Cardiac muscle cell (in vitro differentiated cells and primary cell): ENCODE measurements around the gene R3HCC1L. TPM values are rescaled to one million over a fixed set of nuclear protein-coding genes. Genes with fewer than 3 reads are reported as not detected.

ENCODE experiments used
- DNase-seq, 2 donors: peaks; one replicate each; pipeline versions ENCODE4 v3.0.0 to v3.0.0-alpha.2; 2010 to 2017; ENCODE audit warnings: low read depth in 1 of 2, low spot score in 1 of 2
- H3K27ac ChIP-seq: fragments of 200-600 bp; sonication (generic); 2 replicates; pipeline ENCODE4 v1.5.1; 2016
- H3K27me3 ChIP-seq: fragments of 200-600 bp; sonication (generic); 2 replicates; pipeline ENCODE4 v1.6.0; 2016; ENCODE audit warnings: control low read depth
- H3K36me3 ChIP-seq: fragments of 200-600 bp; sonication (generic); 2 replicates; pipeline ENCODE4 v1.5.1; 2016; ENCODE audit warnings: control low read depth
- H3K4me1 ChIP-seq: fragments of 200-600 bp; sonication (generic); 2 replicates; pipeline ENCODE4 v1.8.1; 2017; ENCODE audit warnings: low read depth, mild to moderate bottlenecking, mixed run types
- H3K4me3 ChIP-seq: fragments of 200-600 bp; sonication (generic); 2 replicates; pipeline ENCODE4 v1.5.1; 2016; ENCODE audit warnings: mild to moderate bottlenecking
- H3K9me3 ChIP-seq: fragments of 200-600 bp; sonication (generic); 2 replicates; pipeline ENCODE4 v1.5.1; 2017; ENCODE audit warnings: low read depth, mild to moderate bottlenecking, control low read depth
- CTCF ChIP-seq: IDR thresholded peaks from 2 replicates; pipeline ENCODE4 v1.5.1; 2012; ENCODE audit warnings: low read depth, mild to moderate bottlenecking, low read length
- polyA plus RNA-seq: library from polyadenylated mRNA; unstranded; fragments of >200 nt; fragmentation: Nextera tagmentation; extraction: Ambion mirVana; gene quantifications from 2 replicates; pipeline ENCODE4 v1.2.1, GENCODE V29; 2016
- total RNA-seq: library from RNA; depleted of rRNA; stranded (reverse); fragments of >200 nt; gene quantifications from 2 replicates; pipeline ENCODE4 v1.2.3, GENCODE V29; 2016

R3HCC1L gene
- total and polyA plus RNA-seq, 2 experiments from 2014 or later: 15.8 to 16.9 TPM

DNA sequence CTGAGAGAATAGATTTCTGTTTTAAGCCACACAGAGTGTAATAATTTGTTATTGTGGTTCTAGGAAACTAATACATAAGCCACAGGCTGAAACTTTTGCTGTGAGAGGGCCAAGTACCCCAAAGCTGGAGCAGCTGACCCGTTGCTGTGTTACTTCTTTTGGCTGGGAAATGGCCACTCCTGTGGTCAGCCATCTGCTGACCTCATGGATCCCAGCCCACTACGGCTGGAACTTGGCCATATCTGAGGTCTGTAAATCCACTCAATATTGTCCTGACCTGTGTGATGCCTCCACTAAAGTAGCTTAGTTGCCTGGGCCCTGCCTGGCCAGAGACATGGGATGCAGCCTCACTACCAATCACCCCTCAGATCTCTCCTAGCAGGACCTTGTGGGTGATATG lies 151.0 kb downstream of the R3HCC1L start:
- Histone ChIP-seq H3K4me3 (no peak overlapping the region), H3K27me3 (no peaks in the 10 kb centered on the region), H3K4me1 (no peaks in the 10 kb centered on the region), H3K9me3 (no peaks in the 10 kb centered on the region), H3K27ac (no peak overlapping the region), H3K36me3 (no peaks in the 10 kb centered on the region)
- no peak for TF ChIP-seq CTCF
- DNase-seq: no peak

DNA sequence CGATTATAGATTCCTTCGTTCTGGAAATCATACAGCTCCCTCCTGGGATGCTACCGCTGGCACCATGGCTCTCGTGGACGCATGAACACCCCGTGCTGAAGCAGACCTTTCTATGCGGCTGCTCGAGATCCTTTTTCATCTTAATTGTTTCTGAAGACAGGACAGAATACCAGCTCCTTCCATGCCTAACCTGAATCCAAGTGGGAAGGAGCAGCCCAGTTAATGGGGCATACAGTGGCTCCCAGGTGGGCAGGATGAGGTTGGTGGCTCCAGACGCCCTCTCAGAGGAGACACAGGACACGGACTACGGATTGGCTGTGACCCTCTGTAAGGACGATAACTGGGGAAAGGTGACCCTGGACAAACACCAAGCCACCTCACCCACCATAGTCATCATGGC lies 152.0 kb downstream of the R3HCC1L start:
- H3K4me3 ChIP-seq: no peak overlapping the region
- no peaks in the 10 kb centered on the region for H3K4me1 ChIP-seq
- no peaks in the 10 kb centered on the region for H3K27me3 ChIP-seq
- no peak overlapping the region for H3K27ac ChIP-seq
- H3K36me3 ChIP-seq: no peaks in the 10 kb centered on the region
- no peak for TF ChIP-seq CTCF
- no peaks in the 10 kb centered on the region for H3K9me3 ChIP-seq
- no peak for DNase-seq

GRCh38 chr10:98287321-98287720 lies 152.9 kb downstream of the R3HCC1L start:
- no peaks in the 10 kb centered on the region for H3K4me1 ChIP-seq
- no peak for TF ChIP-seq CTCF
- no peaks in the 10 kb centered on the region for H3K27me3 ChIP-seq
- no peak for DNase-seq
- no peak overlapping the region for H3K27ac ChIP-seq
- no peak overlapping the region for H3K4me3 ChIP-seq
- no peaks in the 10 kb centered on the region for H3K9me3 ChIP-seq
- H3K36me3 ChIP-seq: no peaks in the 10 kb centered on the region

DNA sequence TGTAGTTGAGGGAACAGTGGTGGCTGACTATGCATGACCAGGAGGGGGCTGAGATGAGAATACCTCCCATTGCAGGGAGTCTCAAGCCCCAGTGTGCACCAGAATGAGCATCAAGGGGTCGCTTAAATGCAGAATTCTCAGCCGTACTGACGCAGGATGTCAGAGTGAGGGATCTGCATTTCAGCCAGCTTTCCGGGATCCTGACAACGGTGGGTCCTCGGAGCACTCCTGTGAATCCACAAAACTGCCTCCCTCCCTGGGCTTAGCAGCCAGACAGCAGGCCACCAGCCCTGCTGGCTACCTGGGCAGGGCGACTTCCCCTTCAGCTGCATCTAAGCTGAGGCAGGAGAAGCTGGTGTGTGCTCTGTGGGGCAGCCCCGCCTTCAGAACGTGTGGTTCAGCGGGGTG lies 155.3 kb downstream of the R3HCC1L start:
- Histone ChIP-seq H3K9me3 (no peaks in the 10 kb centered on the region), H3K27me3 (no peaks in the 10 kb centered on the region), H3K27ac (no peak overlapping the region), H3K4me1 (no peaks in the 10 kb centered on the region), H3K36me3 (no peaks in the 10 kb centered on the region), H3K4me3 (no peak overlapping the region)
- TF ChIP-seq CTCF: no peak
- DNase-seq: no peak

- no peaks in the 10 kb centered on the region for H3K36me3 ChIP-seq
- H3K27ac ChIP-seq: no peak overlapping the region
- peak in 1 of 2 donors; percentile 50 for DNase-seq
- H3K9me3 ChIP-seq: no peaks in the 10 kb centered on the region
- no peaks in the 10 kb centered on the region for H3K4me1 ChIP-seq
- no peak overlapping the region for H3K4me3 ChIP-seq
- no peak for TF ChIP-seq CTCF
- no peaks in the 10 kb centered on the region for H3K27me3 ChIP-seq
Observed at GRCh38 chr10:98292971-98293370, 158.5 kb downstream of the R3HCC1L start.

DNA sequence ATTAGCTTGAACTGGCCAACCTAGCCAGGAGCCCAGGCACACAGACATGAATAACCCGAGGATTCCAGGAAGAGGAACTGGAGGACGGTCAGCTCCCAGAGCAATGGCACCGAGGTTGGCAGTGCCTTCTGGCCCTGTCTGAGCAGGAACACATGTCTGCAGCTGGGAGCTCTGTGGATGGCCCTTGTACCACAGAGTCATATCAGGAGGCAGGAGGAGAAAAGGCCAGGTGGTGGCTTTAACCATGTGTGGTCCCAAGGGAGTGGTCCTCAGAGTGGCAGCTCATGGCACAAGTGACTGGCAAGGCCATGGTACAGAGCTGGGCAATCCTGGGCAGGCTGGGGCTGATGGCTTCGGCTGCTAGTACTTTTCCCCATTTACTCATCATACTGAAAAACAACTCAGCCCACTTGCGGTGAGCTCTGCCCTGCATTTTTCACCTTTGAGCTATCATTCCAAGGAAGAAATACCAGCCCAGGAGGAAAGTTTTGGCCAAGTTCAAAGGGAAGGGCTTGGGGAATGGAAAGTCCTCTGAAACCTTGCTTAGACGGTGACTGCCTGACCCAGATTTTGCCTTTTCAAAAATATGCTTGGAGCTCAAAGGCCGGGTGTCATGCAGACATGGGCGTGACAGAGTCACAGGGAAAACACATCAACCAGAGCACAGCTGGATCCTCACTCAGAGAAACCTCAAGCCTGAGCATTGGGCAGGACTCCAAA lies 159.3 kb downstream of the R3HCC1L start:
- no peak overlapping the region for H3K27ac ChIP-seq
- H3K27me3 ChIP-seq: no peaks in the 10 kb centered on the region
- no peaks in the 10 kb centered on the region for H3K4me1 ChIP-seq
- DNase-seq: no peak
- no peak for TF ChIP-seq CTCF
- H3K9me3 ChIP-seq: no peaks in the 10 kb centered on the region
- no peaks in the 10 kb centered on the region for H3K36me3 ChIP-seq
- no peak overlapping the region for H3K4me3 ChIP-seq
